ENCODE results near the gene TENT4A.

The TENT4A gene

DNA sequence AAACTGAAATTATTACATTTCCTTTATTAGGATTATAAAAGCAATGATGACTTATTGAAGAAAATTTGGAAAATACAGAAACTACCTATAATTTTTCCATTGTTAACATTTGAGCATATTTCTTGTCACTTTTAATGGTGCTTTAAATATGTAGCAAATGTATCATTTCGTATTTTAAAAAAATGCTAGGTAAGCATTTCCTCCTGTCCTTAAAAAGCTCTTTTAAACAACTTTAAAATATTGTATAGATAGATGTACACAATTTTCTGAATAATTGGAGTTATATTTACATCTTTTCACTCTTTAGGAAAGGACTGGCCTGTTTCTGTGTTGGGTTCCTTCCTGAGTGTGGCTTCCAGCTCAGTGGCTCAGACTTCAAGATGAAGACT, 15.6 kb downstream of the TENT4A start:
- Mint-ChIP-seq H3K36me3 (ENCODE audit: low read depth) (peaks cover 11% of the 10 kb centered on the region), H3K27ac (peak overlapping the region; percentile 62), H3K27me3 (ENCODE audit: low read depth) (no peaks in the 10 kb centered on the region), H3K4me1 (ENCODE audit: low read depth) (peaks cover 48% of the 10 kb centered on the region), H3K9me3 (no peaks in the 10 kb centered on the region), H3K4me3 (peak overlapping the region; percentile 15)

DNA sequence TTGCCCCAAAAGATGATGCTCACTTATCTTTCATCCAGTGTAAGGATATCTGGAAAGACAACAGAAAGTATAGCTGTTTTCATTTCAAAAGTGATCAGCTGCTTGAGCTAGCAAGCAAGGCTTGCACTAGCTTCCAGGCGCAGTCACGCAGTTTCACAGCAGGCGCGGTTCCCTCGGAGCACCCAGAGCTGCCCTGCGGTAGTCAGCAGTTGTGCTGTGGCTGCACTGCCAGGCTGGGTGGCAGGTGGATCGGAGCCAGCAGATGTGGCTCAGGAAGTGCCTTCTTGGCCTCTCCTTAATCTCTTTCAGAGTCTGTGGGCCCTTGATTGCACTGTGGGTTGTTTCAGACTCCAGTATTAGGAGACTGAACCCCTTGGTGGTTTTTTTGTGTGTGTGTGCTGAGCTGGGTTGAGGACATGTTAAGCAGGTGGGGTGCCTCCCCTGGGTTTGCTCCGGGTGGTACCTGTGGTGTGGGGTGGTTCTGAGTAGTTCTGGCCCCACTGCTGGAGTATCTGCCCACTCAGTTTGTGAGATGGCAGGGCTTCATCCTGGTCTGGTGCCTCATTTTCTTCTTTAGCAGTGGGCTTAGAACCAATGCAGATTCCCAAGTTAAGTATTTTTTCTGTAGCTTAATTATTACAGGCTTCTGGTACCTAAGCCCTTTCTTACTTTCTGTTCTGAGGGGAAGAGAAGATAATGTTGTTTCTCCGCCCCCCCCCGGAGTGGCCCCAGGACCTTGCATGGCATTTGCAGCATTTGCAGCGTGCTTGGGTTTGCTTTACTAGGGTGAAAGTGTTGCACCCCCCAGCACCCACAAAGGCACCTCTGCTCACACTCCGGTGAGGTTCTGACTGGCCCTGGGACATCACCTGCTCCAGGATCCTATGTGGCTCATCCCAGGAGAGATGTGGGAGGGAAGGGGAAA, 16.4 kb downstream of the TENT4A start:
- peaks cover 47% of the 10 kb centered on the region for H3K4me1 Mint-ChIP-seq (ENCODE audit: low read depth)
- H3K27ac Mint-ChIP-seq = peak overlapping the region; percentile 62
- H3K4me3 Mint-ChIP-seq = peak overlapping the region; percentile 17
- peaks cover 4% of the 10 kb centered on the region for H3K36me3 Mint-ChIP-seq (ENCODE audit: low read depth)
- H3K9me3 Mint-ChIP-seq = no peaks in the 10 kb centered on the region
- no peaks in the 10 kb centered on the region for H3K27me3 Mint-ChIP-seq (ENCODE audit: low read depth)

DNA sequence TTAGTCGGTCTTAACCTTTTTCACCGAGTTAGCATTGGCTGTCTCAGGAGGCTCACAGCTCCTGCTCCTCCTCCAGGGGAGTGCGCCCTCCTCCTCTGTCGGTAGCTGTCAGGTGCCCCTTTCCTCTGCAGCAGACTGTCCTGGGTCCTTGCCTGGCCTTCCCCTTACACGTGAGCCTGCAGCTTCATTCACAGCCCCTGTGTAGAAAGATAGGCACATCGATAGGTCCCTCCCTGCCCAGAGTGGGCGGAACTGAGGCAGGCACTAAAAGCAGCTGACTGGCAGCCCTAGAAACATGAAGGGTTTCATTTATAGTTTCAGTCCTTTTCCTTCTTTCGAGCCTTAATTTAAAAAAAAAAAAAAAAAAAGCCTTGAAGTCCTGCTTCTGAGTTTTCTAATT, 17.2 kb downstream of the TENT4A start:
- Mint-ChIP-seq H3K9me3 (no peaks in the 10 kb centered on the region), H3K36me3 (ENCODE audit: low read depth) (peaks cover 2% of the 10 kb centered on the region), H3K4me1 (ENCODE audit: low read depth) (peaks cover 53% of the 10 kb centered on the region), H3K27me3 (ENCODE audit: low read depth) (no peaks in the 10 kb centered on the region), H3K4me3 (no peak overlapping the region), H3K27ac (no peak overlapping the region)

DNA sequence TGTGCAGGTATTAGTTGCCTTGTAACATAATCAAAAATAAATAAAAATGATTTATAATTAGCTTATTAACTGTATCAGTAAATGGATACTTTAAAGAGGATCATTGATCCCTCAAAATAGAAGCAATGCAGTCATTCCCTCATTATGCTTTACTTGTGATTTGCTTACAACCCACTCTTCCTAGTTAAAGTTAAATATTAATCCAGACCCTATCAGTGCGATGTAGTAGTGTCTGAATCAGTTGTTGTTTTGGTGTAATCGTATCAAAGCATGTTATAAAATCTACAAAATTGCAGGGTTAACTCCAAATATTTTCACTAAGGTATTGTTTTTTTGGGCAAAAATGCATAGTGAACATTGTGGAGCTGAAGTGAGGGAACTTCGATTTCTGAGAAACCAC, 17.6 kb downstream of the TENT4A start:
- Mint-ChIP-seq H3K27me3 (ENCODE audit: low read depth) (no peaks in the 10 kb centered on the region), H3K4me3 (no peak overlapping the region), H3K36me3 (ENCODE audit: low read depth) (peaks cover 2% of the 10 kb centered on the region), H3K4me1 (ENCODE audit: low read depth) (peaks cover 54% of the 10 kb centered on the region), H3K9me3 (no peaks in the 10 kb centered on the region), H3K27ac (no peak overlapping the region)

DNA sequence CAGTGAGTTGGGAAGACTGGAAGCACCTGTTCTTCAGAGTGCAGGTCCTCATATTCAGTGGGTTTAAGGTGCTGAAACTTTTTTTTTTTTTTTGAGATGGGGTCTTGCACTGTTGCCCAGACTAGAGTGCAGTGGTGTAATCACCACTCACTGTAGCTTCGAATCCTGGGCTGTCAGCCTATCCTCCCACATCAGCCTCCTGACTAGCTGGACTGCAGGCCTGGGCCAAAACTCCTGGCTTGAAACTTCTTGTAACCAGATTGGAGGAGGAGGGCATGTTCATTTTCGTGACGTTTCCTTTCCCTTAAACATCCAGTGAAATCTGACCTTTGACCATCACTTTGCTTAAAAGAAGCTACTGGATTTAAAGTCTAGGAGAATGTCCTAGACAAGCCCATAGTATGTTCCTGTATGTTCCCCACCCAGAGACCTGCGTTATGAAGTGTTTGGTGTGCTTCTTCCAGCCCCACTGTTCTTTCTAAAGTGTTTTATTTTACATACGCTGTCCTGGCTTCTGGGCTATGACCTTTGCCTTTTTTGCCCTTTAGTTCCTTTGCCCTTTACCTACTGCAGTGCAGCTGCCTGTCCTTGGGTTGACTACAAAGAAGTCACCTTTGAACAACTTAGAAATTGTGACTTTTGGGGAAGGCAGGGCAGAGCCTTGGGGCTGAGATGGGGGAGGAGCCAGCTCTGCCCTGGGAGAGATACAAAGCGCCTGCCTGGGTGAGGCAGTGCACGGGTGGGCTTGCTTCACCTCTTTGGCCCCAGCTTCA, 18.4 kb downstream of the TENT4A start:
- Mint-ChIP-seq H3K9me3 (no peaks in the 10 kb centered on the region), H3K27me3 (ENCODE audit: low read depth) (no peaks in the 10 kb centered on the region), H3K27ac (peak overlapping the region; percentile 52), H3K4me1 (ENCODE audit: low read depth) (peaks cover 62% of the 10 kb centered on the region), H3K4me3 (no peak overlapping the region), H3K36me3 (ENCODE audit: low read depth) (peaks cover 2% of the 10 kb centered on the region)

DNA sequence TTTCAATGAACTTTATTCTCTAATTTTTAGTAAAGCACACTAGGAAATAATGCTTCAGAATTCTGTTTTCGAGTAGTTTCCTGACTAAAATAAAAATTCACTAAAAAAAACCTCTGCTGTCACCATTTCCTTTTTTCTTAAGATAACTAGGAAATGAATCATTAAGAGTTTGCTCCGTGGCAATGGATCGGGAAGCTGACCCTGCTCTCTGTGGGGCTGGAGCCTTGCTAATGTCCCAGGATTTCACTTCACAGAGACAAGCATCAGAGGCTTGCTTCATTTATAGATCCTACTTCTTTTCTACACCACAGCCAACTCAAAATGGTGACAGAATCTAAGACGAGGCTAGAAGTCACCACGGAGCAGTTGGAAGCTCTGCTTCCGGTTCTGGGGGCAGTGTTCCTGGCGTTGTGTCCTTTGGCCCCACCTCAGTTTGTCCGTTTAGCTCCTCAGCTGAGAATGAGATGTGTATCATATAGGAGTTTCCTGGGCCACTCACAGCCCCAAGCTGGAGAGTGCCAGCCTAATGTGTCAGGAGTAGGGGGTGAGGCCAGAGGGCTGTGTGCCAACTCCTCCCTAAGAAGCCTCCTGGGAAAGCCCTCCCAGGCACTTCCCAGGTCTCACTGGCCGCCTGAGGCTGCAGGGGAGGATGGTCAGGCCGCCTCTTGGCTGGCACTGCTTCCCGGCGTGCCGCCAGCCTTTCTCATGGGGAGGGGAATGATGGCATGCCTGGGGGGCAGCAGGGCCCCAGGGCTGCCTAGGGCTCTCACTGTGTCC, 19.6 kb downstream of the TENT4A start:
- no peak overlapping the region for H3K27ac Mint-ChIP-seq
- peaks cover 8% of the 10 kb centered on the region for H3K36me3 Mint-ChIP-seq (ENCODE audit: low read depth)
- no peaks in the 10 kb centered on the region for H3K27me3 Mint-ChIP-seq (ENCODE audit: low read depth)
- H3K9me3 Mint-ChIP-seq = no peaks in the 10 kb centered on the region
- no peak overlapping the region for H3K4me3 Mint-ChIP-seq
- H3K4me1 Mint-ChIP-seq (ENCODE audit: low read depth) = peaks cover 66% of the 10 kb centered on the region

DNA sequence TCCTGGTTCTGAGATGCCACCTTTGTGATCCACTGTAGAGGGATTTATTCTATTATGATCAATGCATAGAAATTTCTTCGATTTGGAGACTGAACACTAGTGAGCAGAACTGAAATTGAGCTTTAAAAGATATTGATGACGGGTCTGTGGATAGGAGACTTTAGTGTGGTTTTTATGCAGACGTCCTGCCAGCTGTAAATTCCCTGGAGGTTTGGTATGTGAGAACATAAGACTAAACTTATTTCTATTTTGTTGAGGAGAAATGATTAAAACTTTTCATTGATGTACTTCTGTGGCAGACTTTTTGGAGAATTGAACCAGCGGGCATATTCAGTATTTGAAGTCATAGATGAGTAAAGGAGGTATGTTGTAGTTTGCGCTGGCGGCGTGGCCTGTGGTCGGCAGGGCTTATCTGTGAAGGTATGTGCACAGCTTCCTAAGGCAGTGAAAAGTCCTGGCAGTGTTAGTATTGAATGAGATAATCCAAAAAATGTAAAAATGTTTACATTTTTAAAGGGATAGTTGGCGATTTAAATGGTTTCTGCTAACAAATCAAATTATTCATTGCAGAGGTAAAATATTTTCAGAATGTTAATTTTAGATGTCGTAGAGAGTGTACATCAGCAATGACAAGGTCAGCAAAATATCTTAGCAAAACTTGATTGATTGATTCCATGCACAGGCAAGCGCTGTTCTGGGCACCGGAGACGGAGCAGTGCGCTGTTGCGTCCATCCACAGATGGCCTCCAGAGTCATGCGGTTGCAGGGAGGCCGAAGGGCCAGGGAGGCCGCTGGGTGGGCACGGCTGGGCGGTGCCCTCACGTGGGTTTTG, 20.4 kb downstream of the TENT4A start:
- Mint-ChIP-seq H3K9me3 (no peaks in the 10 kb centered on the region), H3K27me3 (ENCODE audit: low read depth) (no peaks in the 10 kb centered on the region), H3K27ac (peak overlapping the region; percentile 21), H3K4me3 (no peak overlapping the region), H3K4me1 (ENCODE audit: low read depth) (peaks cover 64% of the 10 kb centered on the region), H3K36me3 (ENCODE audit: low read depth) (peaks cover 12% of the 10 kb centered on the region)

DNA sequence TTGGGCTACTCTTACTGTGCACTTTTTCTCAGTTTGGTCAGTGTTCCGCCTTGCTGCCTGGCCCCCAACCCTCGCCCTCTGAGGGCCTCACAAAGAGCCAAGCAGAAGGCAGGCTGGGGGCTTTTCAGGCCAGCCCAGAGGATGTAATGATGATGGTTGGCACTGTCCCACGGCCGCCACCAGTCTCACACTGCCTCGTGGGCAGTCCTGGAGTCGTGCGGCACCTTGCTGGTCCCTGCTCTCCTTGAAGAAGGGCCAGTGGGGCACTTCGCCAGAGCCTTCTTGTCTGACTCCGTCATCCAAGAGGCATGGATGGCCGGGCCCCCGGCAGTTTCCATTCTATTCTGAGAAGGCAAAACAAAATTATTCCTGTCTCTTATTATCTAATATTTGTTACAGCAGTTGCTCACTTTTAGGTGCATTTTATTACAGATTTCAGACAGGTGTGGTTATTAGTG, 21.0 kb downstream of the TENT4A start:
- Mint-ChIP-seq H3K9me3 (no peaks in the 10 kb centered on the region), H3K36me3 (ENCODE audit: low read depth) (peaks cover 14% of the 10 kb centered on the region), H3K27ac (no peak overlapping the region), H3K4me3 (no peak overlapping the region), H3K27me3 (ENCODE audit: low read depth) (no peaks in the 10 kb centered on the region), H3K4me1 (ENCODE audit: low read depth) (peaks cover 60% of the 10 kb centered on the region)

DNA sequence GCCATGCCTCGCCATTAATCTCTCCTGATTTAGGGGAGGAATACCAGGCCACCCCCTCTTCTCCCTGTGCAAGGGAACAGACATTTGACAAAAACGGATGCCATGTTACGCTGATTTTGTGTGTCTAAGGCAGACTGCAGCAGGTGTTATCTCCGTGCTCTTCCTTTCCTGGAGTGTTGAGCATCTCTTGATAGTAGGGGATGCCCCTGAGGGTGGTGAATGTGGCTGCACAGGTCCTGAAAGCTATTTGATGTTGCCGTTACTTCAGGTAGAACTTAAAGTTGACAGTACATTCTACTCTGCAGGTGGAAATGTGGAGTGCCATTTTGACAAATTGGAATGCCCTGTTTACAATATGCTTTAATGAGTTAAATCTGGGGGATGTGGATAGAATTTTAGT, 21.5 kb downstream of the TENT4A start:
- Mint-ChIP-seq H3K9me3 (no peaks in the 10 kb centered on the region), H3K4me3 (no peak overlapping the region), H3K4me1 (ENCODE audit: low read depth) (peaks cover 55% of the 10 kb centered on the region), H3K27ac (peak overlapping the region; percentile 38), H3K36me3 (ENCODE audit: low read depth) (peaks cover 18% of the 10 kb centered on the region), H3K27me3 (ENCODE audit: low read depth) (no peaks in the 10 kb centered on the region)

DNA sequence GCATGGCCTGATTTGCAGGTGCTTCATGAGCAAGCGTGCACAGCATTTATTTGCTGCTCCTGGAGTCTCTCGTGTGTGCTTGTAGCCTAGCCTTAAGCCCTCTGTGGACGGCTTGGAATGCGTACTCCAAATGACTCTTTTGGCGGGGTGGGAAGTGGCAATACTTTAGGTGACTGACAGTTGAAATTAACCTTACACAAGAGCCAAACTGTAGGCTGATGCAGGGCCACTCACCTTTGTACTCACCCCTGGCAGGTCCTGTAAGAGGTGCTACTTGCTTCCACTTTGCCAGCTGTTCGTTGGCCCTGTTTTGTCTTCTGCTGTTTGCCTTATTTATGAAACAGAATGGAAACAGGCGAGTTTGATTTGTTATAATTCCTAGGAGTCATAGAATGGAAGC, 22.9 kb downstream of the TENT4A start:
- Mint-ChIP-seq H3K27me3 (ENCODE audit: low read depth) (no peaks in the 10 kb centered on the region), H3K27ac (peak overlapping the region; percentile 91), H3K4me1 (ENCODE audit: low read depth) (peaks cover 47% of the 10 kb centered on the region), H3K36me3 (ENCODE audit: low read depth) (peaks cover 23% of the 10 kb centered on the region), H3K9me3 (no peaks in the 10 kb centered on the region), H3K4me3 (no peak overlapping the region)

DNA sequence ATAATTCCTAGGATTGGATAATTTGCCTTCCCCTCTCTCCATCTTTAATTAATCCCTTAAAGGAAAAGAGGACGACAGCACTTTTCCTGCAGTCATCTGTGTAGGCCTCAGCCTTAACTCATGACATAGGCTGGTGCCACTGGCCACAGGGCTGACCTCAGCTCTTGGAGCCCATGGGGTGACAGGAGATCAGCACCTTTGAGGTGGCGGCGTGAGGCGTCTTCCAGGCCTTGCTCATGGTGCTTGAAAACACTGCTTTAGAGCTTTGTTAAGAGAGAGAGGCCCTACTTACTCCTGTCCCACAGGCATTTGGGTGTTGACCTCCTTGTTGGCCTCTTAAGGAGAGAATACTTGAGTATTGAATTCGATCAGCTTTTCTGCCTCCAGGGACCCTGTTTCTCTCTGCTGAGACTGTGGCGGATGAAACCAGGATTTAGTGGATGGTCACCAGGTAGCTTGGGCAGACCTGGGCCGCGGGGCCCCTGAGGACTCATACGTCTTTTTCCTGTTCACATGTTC, 23.4 kb downstream of the TENT4A start:
- Mint-ChIP-seq H3K27me3 (ENCODE audit: low read depth) (no peaks in the 10 kb centered on the region), H3K36me3 (ENCODE audit: low read depth) (peaks cover 23% of the 10 kb centered on the region), H3K9me3 (no peaks in the 10 kb centered on the region), H3K4me1 (ENCODE audit: low read depth) (peaks cover 43% of the 10 kb centered on the region), H3K27ac (peak overlapping the region; percentile 91), H3K4me3 (peak overlapping the region; percentile 29)

DNA sequence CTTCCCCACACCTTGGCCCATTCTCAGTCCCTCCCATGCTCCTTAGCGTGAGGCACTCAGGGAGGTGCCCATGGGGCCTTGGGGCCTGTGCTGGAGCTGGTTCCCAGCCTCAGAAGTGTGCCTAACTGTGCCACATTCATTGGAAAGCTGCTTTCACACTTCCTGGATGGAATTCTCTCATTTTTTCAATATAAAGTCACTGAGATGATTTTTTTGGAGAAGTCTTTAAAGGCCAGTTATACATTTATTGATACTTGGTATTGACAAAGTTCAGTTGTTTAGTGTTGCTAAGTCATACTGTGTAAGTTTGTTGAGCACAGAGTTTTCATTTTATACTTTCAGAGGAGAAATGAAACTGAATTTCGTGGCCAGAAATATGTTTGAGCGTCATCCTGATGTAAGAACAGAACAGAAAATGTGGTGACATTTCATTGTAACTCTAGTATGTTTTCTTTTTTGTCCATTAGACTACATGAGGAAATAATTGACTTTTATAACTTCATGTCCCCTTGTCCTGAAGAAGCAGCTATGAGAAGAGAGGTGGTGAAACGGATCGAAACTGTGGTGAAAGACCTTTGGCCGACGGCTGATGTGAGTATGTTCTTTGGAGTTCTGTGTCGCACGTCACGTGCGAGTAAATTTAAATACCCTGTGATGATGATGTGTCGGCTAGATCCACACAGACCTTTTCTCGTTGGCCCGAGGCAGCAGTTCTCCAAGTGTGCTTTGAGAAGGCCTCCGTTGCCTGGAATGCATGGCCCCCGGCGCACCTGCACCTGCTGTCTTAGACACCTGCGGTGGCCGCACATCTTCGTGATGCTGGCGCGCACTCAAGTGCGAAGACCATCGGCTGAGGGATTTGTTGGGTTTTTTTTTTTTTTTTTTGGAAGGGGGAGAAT, 24.1 kb downstream of the TENT4A start:
- no peaks in the 10 kb centered on the region for H3K27me3 Mint-ChIP-seq (ENCODE audit: low read depth)
- peak overlapping the region; percentile 29 for H3K4me3 Mint-ChIP-seq
- no peaks in the 10 kb centered on the region for H3K9me3 Mint-ChIP-seq
- peaks cover 40% of the 10 kb centered on the region for H3K4me1 Mint-ChIP-seq (ENCODE audit: low read depth)
- peak overlapping the region; percentile 91 for H3K27ac Mint-ChIP-seq
- peaks cover 26% of the 10 kb centered on the region for H3K36me3 Mint-ChIP-seq (ENCODE audit: low read depth)

DNA sequence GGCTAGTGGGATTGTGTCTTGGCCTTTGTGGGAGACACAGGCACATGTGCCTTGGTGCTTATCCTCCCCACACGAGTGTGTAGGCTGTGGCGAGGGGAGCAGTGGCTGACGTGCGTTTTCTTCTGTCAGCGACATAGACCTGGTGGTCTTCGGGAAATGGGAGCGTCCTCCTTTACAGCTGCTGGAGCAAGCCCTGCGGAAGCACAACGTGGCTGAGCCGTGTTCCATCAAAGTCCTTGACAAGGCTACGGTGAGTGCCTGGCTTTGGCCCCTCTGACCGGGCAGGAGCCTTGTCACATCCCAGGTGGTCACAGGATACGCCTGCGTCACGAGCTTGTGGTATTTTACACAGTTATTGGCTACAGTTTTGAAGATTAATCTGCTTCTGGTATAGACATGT, 26.4 kb downstream of the TENT4A start:
- Mint-ChIP-seq H3K27me3 (ENCODE audit: low read depth) (no peaks in the 10 kb centered on the region), H3K4me1 (ENCODE audit: low read depth) (peaks cover 27% of the 10 kb centered on the region), H3K27ac (no peak overlapping the region), H3K36me3 (ENCODE audit: low read depth) (peaks cover 33% of the 10 kb centered on the region), H3K4me3 (no peak overlapping the region), H3K9me3 (no peaks in the 10 kb centered on the region)
